K562 treated with DMSO at 1 percent for 24 hours (cell line): ENCODE data around the gene MMP11. TPM values are rescaled to one million over a fixed set of nuclear protein-coding genes. Genes with fewer than 3 reads are reported as not detected.

Source experiments
- total RNA-seq: library from RNA; unstranded; fragments of 300-600 nt; gene quantifications from 2 replicates; pipeline ENCODE4 v1.2.3, GENCODE V29; 2022; ENCODE audit warnings: low read depth; ENCODE audit not compliant: insufficient read depth

MMP11 gene
- 1.7 and 2.3 TPM in 2 replicates for total RNA-seq

GRCh38 chr22:23772649-23773473 is at the start of gene MMP11:
MMP11 (plus strand) TSS chr22:23772849; CDS start chr22:23772871, 22 bp downstream.

GRCh38 chr22:23750714-23751440 is 21.8 kb upstream of the MMP11 start, which contains the start of gene ZNF70:
ZNF70 (minus strand) TSS chr22:23751112; CDS start chr22:23745140, 5,972 bp downstream.

GRCh38 chr22:23754220-23754919 is 18.3 kb upstream of the MMP11 start, which contains the start of gene VPREB3:
VPREB3 (minus strand) TSS chr22:23754425; CDS start chr22:23754363, 62 bp downstream.

GRCh38 chr22:23762842-23763578 is 9.6 kb upstream of the MMP11 start, which contains the start of gene C22orf15:
C22orf15 (plus strand) TSS chr22:23762990; CDS start chr22:23763307, 317 bp downstream.

GRCh38 chr22:23767673-23768548 is 4.7 kb upstream of the MMP11 start, which contains the start of gene CHCHD10:
CHCHD10 (minus strand) TSS chr22:23767972; CDS start chr22:23767874, 98 bp downstream.

GRCh38 chr22:23786752-23787599 is 14.3 kb downstream of the MMP11 start, which contains the start of gene SMARCB1:
SMARCB1 (plus strand) TSS chr22:23786966; CDS start chr22:23787170, 204 bp downstream.

Other genes starting within 250 kb of the MMP11 start
- not detected in 2 replicates for gene IGLL1, start 192.6 kb upstream of the MMP11 start, total RNA-seq
- not detected in 2 replicates for gene DRICH1, start 140.5 kb upstream of the MMP11 start, total RNA-seq
- not detected in 2 replicates for gene RGL4, start 81.8 kb upstream of the MMP11 start, total RNA-seq
- 1.1 and 1.4 TPM in 2 replicates for gene ZNF70, start 21.7 kb upstream of the MMP11 start, total RNA-seq
- gene VPREB3, start 18.4 kb upstream of the MMP11 start, total RNA-seq, result 1.4 TPM in 1 of 2 replicates, not detected in the other
- 0.17 TPM in 1 of 2 replicates, not detected in the other for gene C22orf15, start 9.9 kb upstream of the MMP11 start, total RNA-seq
- gene CHCHD10, start 4.9 kb upstream of the MMP11 start, total RNA-seq, result 144 and 162 TPM in 2 replicates
- 123 and 143 TPM in 2 replicates for gene SMARCB1, start 14.1 kb downstream of the MMP11 start, total RNA-seq
- 1.4 and 2.5 TPM in 2 replicates for gene DERL3, start 66.2 kb downstream of the MMP11 start, total RNA-seq
- 4.4 and 7.2 TPM in 2 replicates for gene SLC2A11, start 85.0 kb downstream of the MMP11 start, total RNA-seq
- gene MIF, start 121.5 kb downstream of the MMP11 start, total RNA-seq, result 258 and 290 TPM in 2 replicates
- not detected in 2 replicates for gene GSTT2B, start 188.3 kb downstream of the MMP11 start, total RNA-seq
- 0.65 and 1.3 TPM in 2 replicates for gene DDTL, start 194.0 kb downstream of the MMP11 start, total RNA-seq
- gene DDT, start 201.6 kb downstream of the MMP11 start, total RNA-seq, result 82.3 and 114 TPM in 2 replicates
- not detected in 2 replicates for gene GSTT2, start 207.3 kb downstream of the MMP11 start, total RNA-seq
- gene GSTT4, start 232.6 kb downstream of the MMP11 start, total RNA-seq, result not detected in 2 replicates
- gene CABIN1, start 238.5 kb downstream of the MMP11 start, total RNA-seq, result 55.3 and 57.4 TPM in 2 replicates